ENCODE data around the gene AGXT2.

AGXT2 gene

GRCh38 chr5:35089334-35090314, 41.9 kb upstream of the AGXT2 start:
- no peaks in the 10 kb centered on the region for H3K27me3 ChIP-seq (ENCODE audit: insufficient read depth, low read length, poor library complexity)
- no peak overlapping the region for H3K4me2 ChIP-seq (ENCODE audit: insufficient read depth, low read length)
- ATAC-seq (ENCODE audit: insufficient read depth, low read depth) (peak; percentile 87), DNase-seq (peak; percentile 67)
- H3K79me2 ChIP-seq (ENCODE audit: insufficient read depth, low read length) = no peaks in the 10 kb centered on the region
- H2AFZ ChIP-seq (ENCODE audit: low read depth, low read length) = no peak overlapping the region
- no peak overlapping the region for H3K9ac ChIP-seq (ENCODE audit: low read depth, low read length)
- H3K27ac ChIP-seq (ENCODE audit: low read length) = no peak overlapping the region
- no peaks in the 10 kb centered on the region for H4K20me1 ChIP-seq (ENCODE audit: insufficient read depth, low read length)
- H3K4me1 ChIP-seq (ENCODE audit: insufficient read depth, low read length) = no peaks in the 10 kb centered on the region
- H3K36me3 ChIP-seq (ENCODE audit: insufficient read depth, low read length) = no peaks in the 10 kb centered on the region
- H3K4me3 ChIP-seq (ENCODE audit: low read depth in 1 of 2, low read length in 2 of 2) = no peak overlapping the region
- H3K9me3 ChIP-seq (ENCODE audit: insufficient read depth, low read length, severe bottlenecking) = no peaks in the 10 kb centered on the region
- TF ChIP-seq EZH2 (IDR thresholded peaks at IDR 0.05; ENCODE audit: borderline replicate concordance, low read depth, low read length, severe bottlenecking) (no peak), CTCF (IDR thresholded peaks at IDR 0.05; ENCODE audit: borderline replicate concordance, extremely low read depth, low read length, poor library complexity, severe bottlenecking) (peak; percentile 84)

- H3K79me2 ChIP-seq (ENCODE audit: insufficient read depth, low read length) = no peaks in the 10 kb centered on the region
- ATAC-seq (ENCODE audit: insufficient read depth, low read depth) (no peak), DNase-seq (no peak)
- H3K9me3 ChIP-seq (ENCODE audit: insufficient read depth, low read length, severe bottlenecking) = no peaks in the 10 kb centered on the region
- no peak overlapping the region for H2AFZ ChIP-seq (ENCODE audit: low read depth, low read length)
- H3K9ac ChIP-seq (ENCODE audit: low read depth, low read length) = no peak overlapping the region
- no peak overlapping the region for H3K27ac ChIP-seq (ENCODE audit: low read length)
- no peaks in the 10 kb centered on the region for H3K27me3 ChIP-seq (ENCODE audit: insufficient read depth, low read length, poor library complexity)
- no peaks in the 10 kb centered on the region for H3K4me1 ChIP-seq (ENCODE audit: insufficient read depth, low read length)
- H3K4me3 ChIP-seq (ENCODE audit: low read depth in 1 of 2, low read length in 2 of 2) = no peak overlapping the region
- no peaks in the 10 kb centered on the region for H3K36me3 ChIP-seq (ENCODE audit: insufficient read depth, low read length)
- no peak for TF ChIP-seq EZH2 (IDR thresholded peaks at IDR 0.05; ENCODE audit: borderline replicate concordance, low read depth, low read length, severe bottlenecking)
- TF ChIP-seq CTCF (IDR thresholded peaks at IDR 0.05; ENCODE audit: borderline replicate concordance, extremely low read depth, low read length, poor library complexity, severe bottlenecking) = no peak
- no peaks in the 10 kb centered on the region for H4K20me1 ChIP-seq (ENCODE audit: insufficient read depth, low read length)
- no peak overlapping the region for H3K4me2 ChIP-seq (ENCODE audit: insufficient read depth, low read length)
Observed at GRCh38 chr5:35087991-35088390, 40.2 kb upstream of the AGXT2 start.

GRCh38 chr5:35083150-35083549, 35.4 kb upstream of the AGXT2 start:
- H2AFZ ChIP-seq (ENCODE audit: low read depth, low read length) = no peak overlapping the region
- TF ChIP-seq CTCF (IDR thresholded peaks at IDR 0.05; ENCODE audit: borderline replicate concordance, extremely low read depth, low read length, poor library complexity, severe bottlenecking) (no peak), EZH2 (IDR thresholded peaks at IDR 0.05; ENCODE audit: borderline replicate concordance, low read depth, low read length, severe bottlenecking) (no peak)
- no peak overlapping the region for H3K27ac ChIP-seq (ENCODE audit: low read length)
- no peak for ATAC-seq (ENCODE audit: insufficient read depth, low read depth)
- no peak overlapping the region for H3K4me2 ChIP-seq (ENCODE audit: insufficient read depth, low read length)
- H3K79me2 ChIP-seq (ENCODE audit: insufficient read depth, low read length) = no peaks in the 10 kb centered on the region
- H3K36me3 ChIP-seq (ENCODE audit: insufficient read depth, low read length) = no peaks in the 10 kb centered on the region
- H4K20me1 ChIP-seq (ENCODE audit: insufficient read depth, low read length) = no peaks in the 10 kb centered on the region
- H3K9ac ChIP-seq (ENCODE audit: low read depth, low read length) = no peak overlapping the region
- H3K4me3 ChIP-seq (ENCODE audit: low read depth in 1 of 2, low read length in 2 of 2) = no peak overlapping the region
- H3K9me3 ChIP-seq (ENCODE audit: insufficient read depth, low read length, severe bottlenecking) = no peaks in the 10 kb centered on the region
- no peaks in the 10 kb centered on the region for H3K27me3 ChIP-seq (ENCODE audit: insufficient read depth, low read length, poor library complexity)
- H3K4me1 ChIP-seq (ENCODE audit: insufficient read depth, low read length) = no peaks in the 10 kb centered on the region
- no peak for DNase-seq

Data from DND-41 (cell line).